NCI-H1092 treated with DMSO at 0.1 percent for 48 hours (cell line): ENCODE data around the gene PDGFD.

Experiments used
- DNase-seq: peaks from one replicate; lab custom pipeline; 2025; lab: John Stamatoyannopoulos, UW

Gene PDGFD

GRCh38 chr11:103958475-103959215 lies 205.3 kb downstream of the PDGFD start:
- no peak for DNase-seq

DNA sequence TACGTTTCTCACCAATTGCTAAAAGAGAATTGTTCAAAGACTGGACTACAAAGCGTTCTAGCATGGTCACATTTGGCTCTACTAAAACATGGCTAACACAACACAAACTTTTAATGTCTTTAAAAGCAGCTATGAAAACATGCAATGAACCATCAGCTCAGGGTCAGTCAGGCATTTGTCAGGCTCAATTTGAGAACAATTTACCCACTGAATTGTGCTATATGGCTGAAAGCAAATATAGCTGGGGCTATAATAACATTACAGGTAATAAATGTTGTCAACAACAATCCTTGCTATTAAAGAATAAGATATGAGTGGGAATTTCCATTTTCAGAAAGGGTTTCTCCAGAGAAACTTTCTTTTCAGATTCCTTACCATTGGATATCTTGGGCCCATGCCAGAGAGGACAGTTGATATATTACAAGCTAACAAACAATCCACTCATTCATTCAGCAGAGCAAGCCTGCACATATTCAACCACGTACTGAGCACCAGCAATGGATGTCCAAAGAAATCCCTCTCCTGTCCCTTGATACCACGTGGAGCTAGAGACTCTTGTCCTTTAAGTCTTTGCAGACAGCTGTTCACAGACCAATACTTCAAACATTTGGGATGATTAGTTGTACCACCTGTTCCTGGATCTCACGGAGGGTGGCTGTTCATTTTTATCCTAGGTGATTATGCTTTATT lies 210.0 kb downstream of the PDGFD start:
- no peak for DNase-seq

DNA sequence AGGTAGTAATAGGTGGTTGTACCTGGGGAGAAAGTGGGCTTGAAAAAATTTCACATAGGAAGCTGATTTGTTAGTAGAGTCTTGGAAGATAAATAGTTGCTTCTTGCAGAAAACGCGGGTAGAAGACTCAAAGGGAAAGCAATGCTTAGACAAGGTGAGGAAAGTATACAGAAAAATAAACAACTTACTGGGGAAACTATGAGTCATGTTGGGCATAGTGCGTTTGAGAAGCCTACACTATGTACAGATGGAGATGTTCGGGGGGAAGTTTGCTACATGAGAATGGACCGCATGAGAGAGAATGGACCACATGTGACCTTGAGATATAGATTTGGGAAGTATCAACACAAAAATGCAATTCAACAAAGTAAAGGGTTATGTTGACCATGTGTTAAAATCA lies 214.2 kb downstream of the PDGFD start:
- no peak for DNase-seq

DNA sequence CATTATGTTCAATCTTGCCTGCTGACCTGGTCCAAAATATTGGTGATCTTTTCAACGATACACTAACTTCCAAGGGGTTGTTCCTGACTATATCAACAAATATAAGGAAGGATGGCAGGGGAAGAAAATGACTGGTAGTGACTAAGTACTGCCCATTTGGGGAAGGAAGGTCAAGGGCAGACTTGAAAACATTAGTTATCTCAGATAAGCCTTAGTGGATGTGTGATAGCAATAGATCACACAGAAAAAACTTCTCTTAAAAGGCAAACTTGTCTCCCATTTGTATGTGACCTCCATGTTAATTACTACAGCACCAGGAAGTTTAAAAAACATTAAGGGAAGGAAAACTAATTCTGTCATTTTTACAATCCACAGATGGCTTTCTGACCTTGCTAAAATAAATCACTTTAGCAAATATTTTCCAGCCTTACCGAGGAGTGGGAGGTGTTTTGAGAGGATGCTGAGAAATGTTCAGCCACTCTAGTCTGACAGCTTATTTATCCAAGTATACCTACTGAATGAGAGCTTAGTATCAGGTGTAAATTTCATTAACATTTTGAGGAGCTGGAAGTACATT lies 215.7 kb downstream of the PDGFD start:
- DNase-seq: no peak

DNA sequence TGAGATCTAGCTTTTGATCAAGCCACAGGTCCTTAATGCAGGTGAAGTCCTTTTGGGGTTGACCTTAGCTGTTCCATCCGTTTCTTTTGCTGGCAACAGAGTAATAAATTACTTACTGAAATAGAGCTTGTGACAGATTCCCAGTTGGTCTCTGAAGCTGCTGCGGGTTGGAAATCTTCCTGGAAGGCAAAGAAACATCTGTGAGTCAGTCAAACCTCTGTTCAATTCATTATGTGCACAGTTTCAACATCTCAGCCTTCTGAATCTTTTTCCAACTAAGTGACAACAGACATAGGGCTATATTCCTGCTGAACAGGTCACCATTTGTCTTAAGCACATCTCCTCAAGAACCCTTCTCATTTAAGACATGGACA lies 216.4 kb downstream of the PDGFD start:
- DNase-seq: no peak

GRCh38 chr11:103946793-103947545 lies 217.0 kb downstream of the PDGFD start:
- no peak for DNase-seq

GRCh38 chr11:103944251-103944940 lies 219.6 kb downstream of the PDGFD start:
- no peak for DNase-seq

DNA sequence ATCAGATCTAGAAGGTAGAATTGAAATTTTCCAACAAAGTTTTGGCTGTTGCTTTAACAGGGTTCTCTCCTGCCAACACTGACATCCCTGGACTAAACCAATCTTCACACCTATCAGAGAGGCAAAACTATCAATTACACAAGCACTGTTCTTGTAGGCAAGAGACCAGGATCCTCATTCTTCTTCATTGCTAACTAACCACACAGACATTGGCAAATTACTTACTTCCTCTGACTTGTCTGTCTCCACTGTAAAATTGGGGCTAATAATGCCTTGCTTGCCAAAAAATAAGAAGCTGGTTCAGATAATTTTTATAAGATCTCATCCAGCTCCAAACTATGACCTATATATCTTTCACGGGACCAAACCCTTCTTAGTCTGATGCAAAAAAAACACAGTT lies 221.3 kb downstream of the PDGFD start:
- DNase-seq: no peak

DNA sequence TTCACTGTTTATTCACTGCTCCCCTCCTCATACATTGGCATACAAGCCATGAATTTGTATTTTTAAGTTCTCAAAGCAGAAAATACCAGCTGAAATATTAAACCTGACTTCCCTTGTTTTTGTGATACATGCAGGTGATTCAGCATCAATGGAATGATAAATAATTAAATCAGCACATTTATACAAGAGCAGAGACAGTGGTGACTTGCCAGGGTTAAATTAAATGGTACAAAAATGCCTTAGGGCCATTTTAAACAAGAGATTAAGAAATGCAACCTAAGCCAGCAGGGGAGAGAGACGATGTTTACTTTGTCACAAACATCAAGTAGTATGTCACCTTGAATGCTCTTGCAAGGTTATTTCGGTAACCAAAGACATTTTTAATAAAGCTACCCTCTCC lies 223.4 kb downstream of the PDGFD start:
- DNase-seq: no peak

DNA sequence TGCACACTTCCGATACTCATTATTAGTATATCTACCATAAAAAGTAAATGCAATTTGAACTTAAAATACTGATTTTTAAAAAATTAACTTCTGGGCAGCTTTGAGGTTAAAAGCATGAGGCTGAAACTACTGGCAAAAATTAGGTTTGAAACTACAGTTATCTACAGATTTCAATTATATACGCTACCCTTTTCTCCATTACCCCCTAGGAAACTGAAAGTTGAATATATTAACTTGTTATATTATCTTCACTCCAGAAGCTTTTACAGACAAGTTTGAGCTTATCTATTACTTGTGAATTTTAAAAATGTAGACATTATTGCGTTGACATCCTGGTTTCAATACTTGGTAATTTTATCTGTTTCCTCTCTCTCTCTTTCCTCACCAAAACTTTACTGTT lies 224.3 kb downstream of the PDGFD start:
- DNase-seq: no peak

GRCh38 chr11:103936059-103936458 lies 227.9 kb downstream of the PDGFD start:
- no peak for DNase-seq

- no peak for DNase-seq
Measured at GRCh38 chr11:103935219-103935618, 228.7 kb downstream of the PDGFD start.

GRCh38 chr11:103929170-103929903 lies 234.6 kb downstream of the PDGFD start:
- no peak for DNase-seq

DNA sequence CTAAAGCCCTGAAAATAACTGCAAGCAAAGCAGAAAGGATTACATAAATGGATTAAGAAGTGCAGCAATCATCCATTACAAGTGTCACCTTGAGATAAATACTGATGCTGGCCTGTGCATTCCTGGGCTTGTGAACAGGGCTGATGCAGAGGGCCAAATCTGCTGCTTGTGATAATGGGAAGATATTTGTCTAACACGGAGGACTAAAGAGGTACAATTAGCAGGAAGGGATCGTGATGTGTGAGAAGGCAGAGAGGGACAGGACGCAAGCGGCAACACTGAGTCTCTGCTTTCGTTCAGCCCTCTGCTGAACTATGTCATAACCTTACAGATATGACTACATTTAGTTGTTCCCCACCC lies 235.2 kb downstream of the PDGFD start:
- no peak for DNase-seq

DNA sequence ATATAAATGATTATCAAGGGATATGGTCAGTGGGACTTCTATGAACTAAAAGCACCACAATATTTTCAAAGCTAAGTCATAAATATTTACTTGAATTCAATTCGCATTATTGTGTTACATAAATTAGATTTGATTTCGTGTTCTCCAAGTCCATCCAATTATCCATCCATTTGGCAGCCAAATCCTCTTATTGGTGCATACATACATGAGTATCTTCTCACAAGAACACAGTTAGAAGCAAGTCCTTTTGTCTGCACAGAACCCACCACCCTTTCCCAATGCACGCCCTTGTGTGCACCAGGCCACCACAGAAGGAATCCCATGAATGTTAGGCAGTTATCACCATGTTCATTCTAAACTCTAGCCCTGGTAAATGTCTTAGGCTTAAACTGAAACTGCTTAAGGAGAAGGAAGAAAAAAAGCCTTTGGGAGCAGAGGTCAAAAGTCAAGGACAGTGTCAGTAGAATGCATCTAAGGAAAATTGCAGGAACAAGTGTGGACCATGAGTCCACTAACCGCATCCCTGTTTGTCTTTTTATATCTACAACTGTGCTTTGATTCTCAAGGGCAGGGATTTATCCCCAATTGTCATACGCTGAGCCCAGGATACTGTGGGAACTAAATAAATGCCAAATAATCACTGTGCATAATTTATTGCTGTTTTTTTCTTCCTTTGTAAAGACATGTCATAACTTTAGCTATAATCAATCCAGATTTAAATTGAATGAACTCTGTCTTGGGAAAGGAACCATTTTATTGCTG lies 235.7 kb downstream of the PDGFD start:
- DNase-seq: no peak

DNA sequence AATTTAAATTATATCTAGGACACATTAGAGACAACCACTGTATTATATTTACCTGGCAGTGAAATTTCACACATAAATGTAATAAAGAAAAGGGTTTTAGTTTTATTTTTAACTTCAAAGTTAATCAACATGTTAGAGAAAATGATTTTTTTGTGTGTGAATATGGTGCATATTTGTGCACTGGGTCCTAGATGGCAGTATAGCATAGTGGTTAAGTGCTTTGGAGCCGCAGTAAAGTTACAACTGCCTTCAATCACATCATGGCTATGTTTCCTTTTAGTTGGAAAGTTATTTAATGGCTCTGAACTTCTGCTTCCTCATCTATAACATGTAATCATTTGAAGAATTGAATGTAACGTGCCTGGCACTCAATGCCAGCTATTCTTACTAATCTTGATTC lies 236.4 kb downstream of the PDGFD start:
- no peak for DNase-seq

DNA sequence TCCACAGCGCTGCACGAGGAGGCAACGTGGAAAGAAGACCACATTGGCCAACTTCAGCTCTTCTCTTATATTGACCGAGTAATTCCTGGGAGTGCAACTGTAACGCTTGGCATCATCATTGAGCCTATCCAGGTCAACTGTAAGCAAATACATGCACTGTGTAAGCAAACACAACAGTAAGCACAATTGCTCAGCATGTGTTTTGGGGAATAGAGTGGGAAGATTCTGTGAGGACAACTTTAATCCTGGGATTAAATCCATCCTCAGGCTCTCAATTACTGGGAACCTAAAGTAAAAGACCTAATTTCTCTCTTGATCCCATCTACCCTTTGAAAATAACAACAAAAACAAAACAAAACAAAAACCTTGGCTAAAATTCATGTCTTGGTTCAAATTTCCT lies 237.0 kb downstream of the PDGFD start:
- DNase-seq: no peak

GRCh38 chr11:103924166-103925013 lies 239.6 kb downstream of the PDGFD start:
- DNase-seq: no peak

GRCh38 chr11:103923451-103923931 lies 240.5 kb downstream of the PDGFD start:
- DNase-seq: no peak

DNA sequence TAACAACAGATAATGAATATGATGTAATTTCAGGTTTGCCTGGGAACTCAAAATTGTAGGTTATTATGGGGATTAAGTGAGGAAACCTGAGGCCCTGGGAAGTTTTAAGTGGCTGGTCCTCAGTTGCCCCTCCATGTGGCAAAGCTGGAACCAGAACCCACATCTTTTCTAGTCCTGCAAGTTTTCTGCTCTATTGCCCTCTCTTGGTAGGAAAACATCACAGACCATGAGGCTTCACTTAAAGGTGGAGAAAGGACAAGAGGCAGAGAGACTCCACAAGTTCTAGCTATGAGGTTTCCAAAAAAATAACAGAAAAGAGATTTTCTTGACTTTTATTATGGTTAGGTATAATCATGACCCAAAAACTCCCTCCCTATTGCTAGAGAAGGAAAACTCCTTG lies 243.0 kb downstream of the PDGFD start:
- no peak for DNase-seq
